NCI-H187 (cell line): ENCODE results near the gene INPP4B.

Experiments used
- DNase-seq, 2 experiments: peaks; one replicate each; lab custom pipeline; 2025; lab: John Stamatoyannopoulos, UW

INPP4B gene

DNA sequence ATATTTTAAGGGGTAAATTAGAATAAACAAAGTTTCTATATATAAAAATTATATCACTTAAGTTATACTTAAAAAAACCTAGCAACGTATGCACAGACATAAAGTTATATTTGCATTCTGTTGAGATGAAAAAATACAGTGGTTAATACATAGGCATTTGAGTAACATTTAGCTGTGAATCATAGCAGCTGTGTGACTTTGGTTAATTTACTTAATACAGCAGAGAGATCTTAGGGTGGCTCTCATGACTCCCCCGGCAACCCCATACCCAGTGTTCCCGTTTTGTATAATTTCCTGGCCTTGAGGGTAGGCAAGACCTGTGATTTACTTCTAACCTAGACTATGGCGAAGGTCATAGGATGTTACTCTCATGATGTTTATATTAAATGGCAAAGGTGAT is 504.8 kb downstream of the INPP4B start:
- no peak for DNase-seq

DNA sequence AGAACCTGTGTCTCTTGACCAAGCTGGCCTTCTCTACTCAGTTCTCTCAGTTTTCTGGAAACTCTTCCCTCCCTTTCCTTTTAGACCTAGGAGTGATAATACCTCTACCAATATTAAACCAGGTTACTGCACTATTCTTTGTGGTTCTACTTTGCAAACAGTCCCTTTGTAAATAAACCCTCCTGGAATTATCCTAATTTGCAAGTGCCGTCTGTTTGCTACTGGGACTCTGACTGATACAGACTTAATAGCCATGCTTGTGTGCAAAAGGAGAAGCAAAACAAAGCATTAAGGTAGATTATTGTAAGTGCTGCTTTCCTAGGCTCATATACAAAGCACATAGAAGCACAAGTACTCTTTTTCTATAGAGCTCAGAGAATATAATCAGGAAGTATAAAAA is 507.0 kb downstream of the INPP4B start:
- DNase-seq = no peak

DNA sequence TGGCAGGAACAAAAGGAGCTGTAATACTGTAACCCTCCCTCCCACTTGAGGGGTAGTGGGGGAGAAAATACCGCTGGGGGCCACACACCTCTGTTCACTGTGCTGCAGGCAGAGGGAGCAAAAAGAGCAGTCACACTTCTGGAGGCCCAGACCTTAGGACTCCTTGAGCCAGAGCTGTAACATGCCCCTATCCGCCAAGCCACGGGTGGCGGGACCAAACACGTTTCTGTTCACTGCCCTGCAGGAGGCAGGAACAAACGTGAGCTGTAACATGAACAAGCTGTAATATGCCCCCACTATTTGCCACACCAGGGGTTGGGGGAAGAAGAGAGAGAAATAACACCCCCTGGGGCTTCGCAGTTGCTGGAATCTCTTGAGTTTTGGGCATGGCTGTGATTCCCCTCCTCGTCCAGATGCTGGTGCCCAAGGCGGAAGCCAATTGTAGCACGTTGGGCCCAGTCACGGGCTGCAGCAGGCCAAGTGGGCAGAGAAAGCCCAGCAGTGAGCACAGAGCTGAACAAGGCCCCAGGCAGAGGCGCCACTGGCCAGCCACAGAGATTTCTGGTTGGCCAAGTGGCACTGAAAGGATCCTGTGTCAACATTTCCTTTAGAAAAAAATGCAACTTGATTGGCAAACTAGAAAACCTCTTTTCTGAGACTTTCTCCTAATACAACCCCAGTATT is 509.7 kb downstream of the INPP4B start:
- no peak for DNase-seq

DNA sequence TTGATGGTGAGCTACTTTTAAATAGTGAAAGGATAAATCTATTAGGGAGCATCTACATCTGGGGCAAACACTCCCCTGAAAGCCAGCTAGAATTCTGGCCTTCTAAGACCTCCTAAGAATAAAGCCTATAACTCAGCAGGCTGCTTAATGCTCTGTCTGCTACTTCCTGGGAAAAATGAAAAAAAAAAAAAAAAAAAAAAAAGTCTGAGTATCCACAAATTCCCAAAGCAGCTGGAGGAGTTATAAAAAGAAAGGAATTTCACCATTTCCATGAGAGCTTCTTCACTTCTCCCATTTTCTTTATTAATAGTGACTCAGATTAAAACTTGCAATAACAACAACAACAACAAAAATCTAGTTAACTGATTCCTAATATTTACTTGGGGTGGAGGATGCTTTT is 511.2 kb downstream of the INPP4B start:
- DNase-seq = no peak

DNA sequence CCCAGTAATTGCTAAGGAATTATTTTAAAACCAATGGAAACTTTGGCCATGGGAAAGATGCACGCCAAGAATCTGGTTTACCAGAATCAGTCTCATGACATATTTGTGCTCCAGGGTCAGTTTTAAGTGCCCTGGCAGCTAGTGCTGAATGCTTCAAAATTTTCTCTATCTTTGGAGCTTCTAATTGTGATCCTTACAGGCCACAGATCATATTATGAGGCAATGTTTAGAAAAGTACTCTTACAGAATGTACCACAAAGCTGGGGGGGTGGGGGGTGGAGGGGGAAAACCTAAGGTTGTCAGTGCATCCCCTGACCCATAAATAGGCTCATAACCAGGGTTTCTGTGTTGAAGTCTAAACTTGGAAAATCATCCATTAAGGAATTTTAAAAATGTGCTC is 514.5 kb downstream of the INPP4B start:
- DNase-seq = no peak

DNA sequence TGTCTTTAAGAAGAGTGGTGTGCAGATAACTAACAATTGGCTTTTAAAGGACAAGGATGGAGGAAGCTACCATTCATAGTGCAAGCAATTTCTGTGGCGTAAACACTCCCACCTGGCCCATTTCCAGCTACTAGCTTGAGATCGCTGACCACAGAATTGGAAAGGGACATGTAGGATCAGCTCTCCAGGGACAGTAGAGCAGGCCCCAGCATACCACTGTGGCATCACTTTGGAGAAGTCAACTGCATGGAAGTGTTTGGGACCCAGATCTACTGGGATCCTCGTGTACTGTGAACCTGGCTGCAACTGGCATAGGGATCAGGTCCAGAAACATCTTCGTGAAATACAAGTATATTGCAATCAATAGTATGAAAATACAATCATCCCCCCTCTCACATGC is 515.0 kb downstream of the INPP4B start:
- no peak for DNase-seq

DNA sequence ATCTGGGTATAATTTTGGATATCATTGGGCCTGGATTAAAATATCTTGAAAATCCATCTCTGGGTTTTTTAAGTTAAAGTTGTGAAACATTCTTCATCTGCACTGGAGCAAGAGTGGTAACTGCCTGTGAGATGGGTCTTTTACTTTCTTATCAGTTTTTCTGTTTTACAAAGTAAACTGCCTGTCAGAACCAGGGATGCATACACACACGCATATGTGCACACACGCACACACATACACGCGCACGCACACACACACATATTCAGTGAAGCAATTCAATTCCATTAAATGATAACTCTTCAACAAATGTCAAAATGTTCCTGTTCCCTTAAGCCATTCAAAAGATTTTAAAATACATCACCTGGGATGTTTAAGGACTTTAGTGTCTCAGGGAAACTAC is 515.8 kb downstream of the INPP4B start:
- DNase-seq = no peak

DNA sequence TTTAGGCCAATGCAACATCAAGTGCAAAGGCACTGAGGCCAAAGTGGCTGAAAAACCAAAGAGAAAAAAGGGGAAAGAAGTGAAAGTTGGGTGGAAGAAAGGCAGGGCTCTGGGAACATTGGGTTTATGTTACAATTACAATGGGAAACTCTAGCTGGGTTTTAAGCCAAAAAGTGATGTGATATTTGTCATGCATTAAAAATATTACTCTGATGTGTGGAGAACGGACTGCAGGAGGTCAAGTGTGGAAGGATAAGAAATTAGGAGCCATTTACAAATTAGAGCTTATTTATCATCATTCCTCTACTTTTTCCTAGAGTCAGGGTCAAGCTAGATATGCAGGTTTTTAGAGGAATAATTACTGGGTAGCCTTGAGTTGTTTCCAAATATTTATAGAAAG is 516.8 kb downstream of the INPP4B start:
- DNase-seq = no peak

DNA sequence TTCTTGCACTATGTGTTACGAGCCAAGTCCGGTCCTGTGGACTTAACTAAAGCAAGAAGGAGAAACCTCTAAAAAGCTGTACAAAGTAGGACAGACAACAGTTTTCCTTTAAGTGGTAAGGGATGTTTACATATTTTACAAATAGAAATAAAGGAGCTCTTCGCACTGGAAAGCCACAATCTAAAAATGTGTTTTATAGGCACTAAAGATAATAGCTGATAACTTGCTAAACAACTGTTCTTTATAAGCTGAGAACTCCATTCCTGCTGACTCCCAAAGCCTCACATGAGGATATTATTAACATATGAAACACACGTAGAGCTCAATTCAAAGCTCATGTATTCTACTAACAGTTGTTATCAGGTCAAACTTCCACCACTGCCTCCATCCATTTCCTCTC is 519.9 kb downstream of the INPP4B start:
- no peak for DNase-seq

DNA sequence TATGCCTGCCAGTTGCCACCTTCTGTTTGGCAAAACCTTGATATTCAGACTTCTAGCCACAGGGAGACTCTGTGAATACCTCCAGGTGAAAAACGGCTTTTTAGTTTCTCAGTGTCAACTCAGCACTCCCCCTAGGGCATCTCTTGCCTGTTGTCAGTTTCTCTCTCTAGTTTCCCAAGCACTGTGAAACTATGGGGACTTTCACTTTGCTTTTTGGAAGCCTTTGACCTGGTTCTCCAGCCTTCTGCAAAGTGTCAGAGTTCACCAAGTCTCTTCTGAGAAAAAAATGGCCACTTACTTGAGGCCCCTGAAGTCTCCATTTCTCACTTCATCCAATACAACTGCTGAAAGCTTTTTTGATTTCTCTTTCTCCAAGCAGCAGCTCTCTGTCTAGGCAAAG is 521.5 kb downstream of the INPP4B start:
- no peak for DNase-seq

DNA sequence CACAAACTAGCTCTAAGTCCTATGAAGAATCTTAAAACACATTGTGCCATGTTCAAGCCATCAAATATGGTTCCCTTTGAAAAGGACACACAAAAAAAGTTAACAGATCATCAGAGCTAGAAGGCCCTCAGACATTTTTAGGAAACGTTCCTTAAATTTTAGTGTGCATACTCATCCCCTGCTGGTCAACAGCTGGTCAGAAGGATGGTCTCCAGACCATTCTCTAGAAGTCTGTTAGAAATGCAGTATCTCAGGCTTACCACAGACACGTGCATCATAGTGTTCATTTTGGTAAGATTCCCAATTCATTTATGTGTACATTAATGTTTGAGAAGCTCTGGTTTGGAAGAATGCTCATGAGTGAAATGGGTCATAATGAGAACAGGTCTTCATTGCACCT is 523.1 kb downstream of the INPP4B start:
- no peak for DNase-seq

DNA sequence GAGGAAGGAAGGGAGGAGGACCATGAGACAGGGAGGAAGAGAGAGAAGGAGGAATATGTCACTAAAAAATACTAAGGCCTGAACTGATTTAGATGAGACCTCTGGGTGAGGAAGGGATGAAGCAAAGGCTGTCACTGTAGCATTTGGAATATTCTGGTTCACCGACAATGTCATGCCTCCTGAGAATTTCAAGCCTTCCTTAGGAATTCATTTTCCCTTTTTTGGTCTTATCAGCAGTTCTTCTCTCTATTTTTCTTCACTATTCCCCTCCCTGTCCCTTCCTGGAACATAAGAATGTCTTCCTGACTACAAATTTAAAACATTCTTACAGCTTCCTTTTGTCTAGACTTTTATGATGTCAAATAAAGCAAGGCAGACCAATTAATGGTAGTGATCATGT is 527.8 kb downstream of the INPP4B start:
- DNase-seq = no peak

DNA sequence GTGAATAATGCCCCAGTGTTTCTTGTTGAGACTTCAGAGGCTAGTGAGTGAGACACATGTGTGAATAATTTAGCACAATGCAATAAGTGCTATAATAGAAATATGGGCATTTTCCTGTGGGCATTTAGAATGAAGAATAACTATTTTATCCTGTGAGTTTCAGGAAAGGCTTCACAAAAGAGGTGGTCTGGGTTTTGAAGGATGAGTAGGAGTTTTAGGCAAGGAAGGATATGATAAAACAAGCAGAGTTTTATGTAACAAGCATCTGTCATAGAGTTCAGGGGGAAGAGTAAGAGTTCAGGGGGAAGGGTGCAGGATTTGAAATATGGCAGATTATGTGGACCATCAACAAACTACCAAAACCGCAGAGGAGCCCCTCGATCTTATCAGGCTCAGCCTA is 529.2 kb downstream of the INPP4B start:
- DNase-seq = no peak

DNA sequence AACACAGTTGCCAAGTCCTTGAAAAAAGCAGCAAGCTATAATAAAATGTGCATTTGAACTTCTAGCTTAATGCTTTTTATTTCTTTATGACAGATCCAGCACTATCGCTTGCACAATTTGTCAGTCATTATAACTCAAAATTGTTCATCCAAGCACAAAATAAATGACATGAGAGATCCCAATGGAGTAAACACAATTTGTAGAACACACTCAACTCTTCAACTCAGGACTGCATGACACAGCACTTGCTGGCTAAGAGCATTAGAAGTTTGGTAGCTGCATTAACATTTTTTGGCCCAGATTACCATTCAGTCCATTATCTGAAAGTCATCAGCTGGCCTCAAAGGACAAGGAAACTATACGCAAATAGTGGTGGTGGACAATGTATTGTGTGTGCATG is 530.1 kb downstream of the INPP4B start:
- DNase-seq = no peak

DNA sequence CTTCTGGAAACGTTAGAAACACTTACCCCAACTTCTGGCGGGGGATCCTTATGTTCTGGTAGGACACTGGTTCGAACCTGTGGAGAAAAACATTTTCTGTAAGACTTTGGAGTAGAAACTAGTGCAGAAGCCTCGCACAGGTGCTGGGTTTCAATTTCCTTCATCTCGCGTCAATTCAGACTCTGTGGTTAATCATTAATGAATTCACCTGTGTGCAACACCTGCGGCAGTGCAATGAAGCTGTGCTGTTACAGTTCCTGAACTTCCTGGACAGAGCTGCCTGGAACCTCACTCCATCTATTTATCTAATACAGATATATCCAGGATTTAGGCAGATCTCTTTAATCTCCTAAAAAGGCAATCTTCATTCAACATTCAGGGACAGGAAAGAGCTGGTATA is 531.4 kb downstream of the INPP4B start:
- no peak for DNase-seq

DNA sequence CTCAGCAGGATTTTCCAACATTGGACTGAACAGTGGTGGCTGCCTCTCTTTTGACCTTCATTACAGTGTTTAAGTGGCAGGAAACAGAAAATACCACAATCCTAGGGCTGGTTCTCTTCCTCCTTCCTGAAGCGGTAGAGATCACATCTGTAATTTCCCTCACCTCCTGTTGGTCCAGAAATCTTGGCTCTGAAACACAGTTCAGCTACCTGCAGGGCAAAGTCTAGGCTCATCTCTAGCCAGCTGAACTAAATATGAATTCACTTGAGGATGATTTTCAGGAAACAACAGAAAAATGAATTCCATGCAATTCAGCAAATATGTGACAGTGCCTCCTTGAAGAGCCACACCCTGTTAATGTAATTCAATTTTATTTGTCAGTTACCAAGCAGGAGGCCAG is 531.9 kb downstream of the INPP4B start:
- DNase-seq = no peak

DNA sequence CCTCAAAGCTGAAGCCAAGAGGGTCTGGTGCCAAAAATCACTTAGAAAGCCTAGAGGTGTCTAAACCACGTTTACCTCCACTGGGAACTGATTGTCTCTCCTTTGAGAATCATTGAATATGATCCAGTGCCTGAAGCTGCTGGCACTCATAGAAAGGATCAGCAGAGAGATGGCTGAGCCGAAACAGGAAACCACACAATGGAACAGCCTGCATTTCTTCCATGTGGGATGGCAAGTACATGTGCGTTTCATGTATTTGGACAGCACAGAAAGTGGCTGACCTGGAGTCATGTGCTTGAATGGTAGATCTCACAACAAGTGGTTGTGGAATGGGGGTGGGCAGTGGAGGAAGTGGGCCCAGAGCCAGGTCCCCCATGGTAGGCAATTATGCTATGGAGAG is 533.7 kb downstream of the INPP4B start:
- DNase-seq = no peak

DNA sequence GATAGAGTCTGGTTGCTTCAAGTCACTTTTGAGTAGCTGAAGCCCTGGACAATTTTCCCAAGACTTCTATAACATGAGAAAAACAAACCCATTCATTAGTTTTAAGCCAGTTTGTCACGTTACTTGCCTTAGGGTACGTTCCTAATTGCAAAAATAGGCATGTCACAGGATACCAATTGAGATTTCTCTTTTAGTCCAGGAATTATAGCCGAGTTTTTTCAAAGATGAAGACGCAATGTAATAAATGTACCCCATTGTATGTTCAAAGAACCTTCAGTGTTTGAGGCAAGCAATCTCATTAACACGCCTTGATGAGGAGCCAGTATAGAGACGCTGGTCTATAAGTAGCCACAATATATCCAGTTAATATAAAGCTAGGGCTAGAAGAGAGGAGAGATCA is 534.2 kb downstream of the INPP4B start:
- no peak for DNase-seq

DNA sequence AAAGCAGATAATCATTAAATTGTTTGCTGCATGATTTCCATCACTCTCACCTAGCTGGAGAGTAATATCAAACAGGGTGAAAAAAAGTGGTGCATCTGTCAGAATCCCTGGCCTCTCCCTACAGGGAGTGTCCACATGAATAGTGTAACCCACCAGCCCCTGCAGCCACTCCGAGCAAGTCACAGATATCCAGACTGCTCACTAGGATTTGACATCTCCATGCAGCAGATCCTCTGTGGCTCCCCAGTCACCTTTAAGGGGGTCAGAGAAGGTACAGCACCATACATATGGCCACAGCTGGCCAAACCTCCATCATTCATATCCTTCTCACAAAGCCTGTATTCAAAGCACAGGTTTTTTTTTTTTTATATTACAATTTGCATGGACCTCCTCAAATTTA is 536.3 kb downstream of the INPP4B start:
- no peak for DNase-seq

DNA sequence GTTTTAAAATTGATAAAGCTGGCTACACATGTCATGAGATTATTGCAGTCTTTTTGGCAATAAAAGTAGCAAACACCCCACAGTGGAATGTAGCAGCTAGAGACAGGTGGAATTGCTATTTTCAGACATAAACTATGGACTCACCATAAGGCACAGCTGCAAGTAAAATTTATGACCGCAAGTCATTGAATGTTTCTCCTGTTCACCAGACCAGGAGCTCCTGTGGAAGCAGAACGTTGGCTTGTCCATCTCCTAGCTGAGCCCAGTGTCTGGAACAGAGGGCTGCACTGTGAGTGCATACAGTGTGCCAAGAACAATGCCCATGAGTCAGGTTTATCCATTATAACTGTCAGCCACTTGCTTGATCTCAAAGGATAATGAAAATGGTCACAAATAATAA is 538.2 kb downstream of the INPP4B start:
- no peak for DNase-seq

DNA sequence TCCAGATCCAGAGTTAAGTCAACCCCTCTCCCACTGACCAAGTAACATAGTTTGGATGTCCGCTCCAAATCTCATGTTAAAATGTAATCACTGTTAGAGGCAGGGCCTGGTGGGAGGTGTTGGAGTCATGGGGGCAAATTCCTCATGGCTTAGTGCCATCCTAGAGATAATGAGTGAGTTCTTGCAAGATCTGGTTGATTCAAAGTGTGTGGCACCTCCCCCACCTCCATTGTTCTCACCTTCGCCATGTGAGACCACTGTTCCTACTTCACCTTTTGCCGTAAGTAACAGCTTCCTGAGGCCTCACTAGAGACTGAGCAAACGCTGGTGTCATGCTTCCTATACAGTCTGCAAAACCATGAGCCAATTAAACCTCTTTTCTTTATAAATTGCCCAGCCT is 548.8 kb downstream of the INPP4B start:
- DNase-seq = no peak

DNA sequence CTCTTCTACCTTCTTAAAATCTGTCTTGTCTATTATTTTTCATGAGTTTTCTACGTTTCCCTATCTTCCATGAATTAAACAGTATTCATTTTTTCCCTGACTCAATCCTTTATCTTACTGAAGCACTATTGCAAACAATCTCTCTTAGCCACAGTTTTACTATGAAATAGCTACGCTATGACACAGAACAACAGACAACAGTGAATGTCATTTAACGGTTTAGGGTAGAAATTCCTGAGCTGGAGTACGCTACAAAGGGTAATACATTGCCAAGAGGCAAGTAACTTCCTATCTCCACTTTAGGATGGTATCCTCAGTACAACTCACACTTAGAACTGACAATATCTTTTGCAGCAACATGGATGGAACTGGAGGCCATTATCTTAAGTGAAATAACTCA is 552.6 kb downstream of the INPP4B start:
- DNase-seq = no peak

DNA sequence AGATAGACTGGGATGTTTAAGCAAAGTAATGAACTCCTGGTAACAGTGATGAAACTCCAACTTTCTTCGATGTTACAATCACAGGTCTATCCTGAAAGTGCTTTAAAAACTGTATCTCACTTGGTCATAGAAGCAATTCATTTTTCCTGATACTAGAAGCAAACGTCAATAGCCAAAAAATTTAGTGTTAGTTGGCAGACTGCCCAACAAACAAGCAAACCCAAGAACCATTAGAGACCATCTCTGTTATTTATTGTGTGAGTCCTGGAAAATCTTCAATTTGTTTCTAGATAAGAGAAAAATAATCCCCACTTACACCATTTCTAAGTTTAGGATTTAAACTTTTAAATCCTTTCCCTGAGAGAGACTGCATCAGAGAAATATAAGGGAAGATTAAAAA is 553.9 kb downstream of the INPP4B start:
- no peak for DNase-seq

DNA sequence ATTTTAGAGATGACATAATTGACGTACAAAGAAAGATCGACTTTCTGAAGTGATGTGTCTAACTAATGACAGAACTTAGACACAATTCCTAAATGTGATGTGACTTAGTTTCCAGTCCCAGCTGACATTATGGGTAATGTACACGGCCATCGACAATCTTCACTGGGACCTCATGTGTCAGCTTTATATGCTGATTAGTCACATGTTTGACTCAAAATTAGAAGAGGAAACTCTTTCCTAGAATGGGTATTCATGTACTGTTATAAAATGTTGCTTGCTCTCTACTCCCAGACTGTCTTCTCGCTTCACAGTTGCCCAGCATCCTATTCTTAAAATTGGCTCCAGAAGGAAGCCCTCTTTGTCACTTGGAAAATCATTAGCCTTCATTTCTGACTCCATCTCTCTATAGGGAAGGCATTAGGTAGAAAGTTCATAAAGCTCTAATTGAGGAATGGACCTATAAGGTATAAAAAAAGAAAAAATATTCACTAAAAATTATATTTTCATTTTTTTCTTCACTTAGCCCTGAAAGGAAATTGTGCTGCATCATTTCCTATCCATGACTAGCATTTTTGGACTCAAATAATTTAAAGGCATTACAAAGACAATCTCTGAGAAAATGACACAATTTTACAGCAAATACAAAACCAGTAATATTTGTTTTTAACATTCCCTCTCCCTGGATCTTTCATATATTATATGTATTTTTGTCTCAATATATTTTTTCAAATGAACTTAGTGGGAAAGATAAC is 554.6 kb downstream of the INPP4B start:
- no peak for DNase-seq
